Heart left ventricle (tissue), 16 donors: ENCODE data around the gene SNN. TPM values are rescaled to one million over a fixed set of nuclear protein-coding genes. Genes with fewer than 3 reads are reported as not detected.
A peak's percentile ranks its signal among the peaks of the same experiment; 100 is the strongest.

ENCODE experiments used
- ATAC-seq, 4 donors: fragments of 200-7000 bp; cut with Tn5 transposase; one replicate each; pipeline ENCODE4 v1.9.1; 2020 to 2022; ENCODE audit warnings: moderate library complexity in 4 of 4, mild to moderate bottlenecking in 3 of 4, moderate number of reproducible peaks in 1 of 4
- DNase-seq, 5 donors: peaks; one replicate each; pipeline ENCODE4 v3.0.0-alpha.2; 2020
- H3K27ac ChIP-seq, 12 donors: fragments of 200-600 bp; sonication (generic) in 4 of 12; one replicate each; pipeline versions ENCODE4 v1.5.0 to v1.8.0; 2016 to 2022; ENCODE audit warnings: mild to moderate bottlenecking in 2 of 12
- H3K27me3 ChIP-seq, 9 donors: fragments of 200-600 bp; sonication (generic) in 2 of 9; one replicate each; pipeline versions ENCODE4 v1.5.1 to v1.8.0; 2016 to 2022; ENCODE audit warnings: mild to moderate bottlenecking in 3 of 9
- H3K36me3 ChIP-seq, 9 donors: fragments of 200-600 bp; sonication (generic) in 2 of 9; one replicate each; pipeline versions ENCODE4 v1.5.0 to v1.8.0; 2018 to 2022; ENCODE audit warnings: mild to moderate bottlenecking in 2 of 9
- H3K4me1 ChIP-seq, 12 donors: fragments of 200-600 bp; sonication (generic) in 4 of 12; one replicate each; pipeline versions ENCODE4 v1.5.0 to v1.8.0; 2016 to 2022; ENCODE audit warnings: mild to moderate bottlenecking in 3 of 12
- H3K4me3 ChIP-seq, 12 donors: fragments of 200-600 bp; sonication (generic) in 4 of 12; one replicate each; pipeline versions ENCODE4 v1.5.0 to v1.8.0; 2017 to 2022; ENCODE audit warnings: mild to moderate bottlenecking in 9 of 12, moderate library complexity in 4 of 12
- H3K9me3 ChIP-seq, 12 donors: fragments of 200-600 bp; sonication (generic) in 4 of 12; one replicate each; pipeline versions ENCODE4 v1.5.0 to v1.8.0; 2016 to 2022; ENCODE audit warnings: mild to moderate bottlenecking in 1 of 12
- POLR2A ChIP-seq, 2 donors: fragments of 450-650 bp; IDR thresholded peaks; one replicate each; pipeline ENCODE4 v1.6.1; 2017; ENCODE audit warnings: antibody characterized with exemption in 2 of 2, mild to moderate bottlenecking in 2 of 2, moderate library complexity in 2 of 2
- WGBS, 4 donors: extraction: QIAGEN DNeasy Blood & Tissue Kit in 2 of 4; methylation state at CpG; one replicate each; pipeline versions ENCODE4 v1.1.5 to v1.1.7; 2013 to 2018; 5-methylcytosine and 5-hydroxymethylcytosine counted together
- intact Hi-C, 10 donors: fragments of 100-400 bp; cut with DNase I; formaldehyde crosslinking; loops; one replicate each; pipeline versions ENCODE4 v1.11.1 to v1.14.2; 2022
- polyA plus RNA-seq, 2 donors: library from polyadenylated mRNA; stranded (reverse); fragments of 200-250 nt; gene quantifications; one replicate each; pipeline ENCODE4 v1.2.3, GENCODE V29; 2013
- total RNA-seq, 9 donors: library from RNA; depleted of rRNA in 2 of 9; stranded (reverse); fragments of >200 nt in 2 of 9; fragmentation: NEBNext Ultra II Directional in 3 of 9; extraction: Animal tissue kit (Norgen Biotek cat#: 25700) in 3 of 9; gene quantifications; one replicate each; pipeline versions ENCODE4 v1.1.0 to v1.2.4, GENCODE V29; 2016 to 2023
- TF ChIP-seq, protein P1 (sequence below), 12 donors: fragments of 200-600 bp; sonication (generic) in 4 of 12; IDR thresholded peaks; one replicate each; pipeline versions ENCODE4 v1.5.0 to v1.8.0; 2018 to 2022; ENCODE audit warnings: antibody characterized with exemption in 12 of 12, mild to moderate bottlenecking in 5 of 12
- donor health status: ischemic (EF 13 %, LVEDD 7.1; RV severe dilation, severe dysfunction).
- donor health status: healthy with polysubstance abuse.
- donor health status: DM: no; HTN: yes; CAD: no.
- donor health status: DM: no; HTN: no; CAD: no.
- donor health status: ischemic (EF 25% LVEDD 6.9; RV normal size, moderate dysfunction).
- donor health status: ischemic (EF 25% LVEDD 5.7; RV mildly dilated, moderate dysfunction).
- donor health status: healthy.
- donor health status: DM: yes; HTN: yes; CAD: no.
- donor health status: ischemic (EF 35%, LVEDD 5.7; RV mildly dilated, moderate dysfunction).
- donor health status: nonischemic (EF 11% LVEDD 7.7; RV severe dilation, severe dysfunction).
- donor health status: DM: yes; HTN: yes; CAD: no.
- donor health status: PGD.
- donor health status: ischemic (EF 29% LVEDD 5.4; RV normal size, mild dysfunction).
- donor health status: nonischemic (EF 23%, LVEDD 6.1; RV moderate dilation, normal function).

The SNN gene
- total and polyA plus RNA-seq, 11 donors = 12.5 to 60.0 (median 36.4) TPM

DNA sequence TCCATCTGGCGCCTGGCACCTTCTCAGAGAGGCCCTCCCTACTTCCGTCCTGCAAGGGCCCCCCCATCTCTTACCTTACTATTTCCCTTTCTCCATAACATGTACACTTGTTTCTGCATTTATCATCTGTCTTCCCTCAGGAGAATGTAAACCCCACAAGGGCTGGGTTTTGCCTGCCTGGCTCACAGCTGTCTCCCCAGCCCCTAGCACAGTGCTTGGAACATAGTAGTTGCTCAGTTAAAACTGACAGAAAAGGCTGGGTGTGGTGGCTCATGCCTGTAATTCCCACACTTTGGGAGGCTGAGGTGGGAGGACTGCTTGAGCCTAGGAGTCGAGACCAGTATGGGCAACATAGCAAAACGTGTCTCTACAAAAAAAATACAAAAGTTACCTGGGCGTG, 5.7 kb upstream of the SNN start:
- intact Hi-C loops = loop anchor here in 1 of 10 donors (10.0 kb wide), 1 partner anchor 132 kb away; the partner anchor contains the start of gene ZC3H7A

DNA sequence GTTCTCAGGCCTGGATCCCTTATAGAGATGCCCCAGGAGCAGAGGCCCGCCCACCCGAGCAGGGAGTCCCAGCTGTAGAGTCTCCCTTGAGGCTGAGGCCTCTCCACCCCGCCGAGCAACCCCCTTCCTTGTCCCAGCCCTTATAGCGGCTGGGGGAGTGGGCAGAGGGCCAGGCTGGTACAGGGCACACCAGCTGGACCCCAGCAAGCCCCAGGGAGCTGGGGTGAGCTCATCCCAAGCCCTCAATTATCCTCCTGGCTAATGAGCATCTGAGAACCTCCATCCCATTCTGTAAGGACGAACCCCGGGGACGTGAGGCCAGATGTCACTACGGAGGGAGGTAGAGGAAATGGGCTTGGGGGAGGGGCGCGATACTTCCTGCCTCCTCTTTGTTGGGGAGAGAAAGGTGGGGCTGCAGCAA, 3.2 kb upstream of the SNN start:
- 21 to 52% (median 32%) methylated on average over 9 to 11 of the region's 11 CpGs for WGBS, 4 donors
- Histone ChIP-seq H3K4me3 (no peak overlapping the region), H3K27ac (peak overlapping the region in 1 of 12 donors; percentile 2), H3K27me3 (no peaks in the 10 kb centered on the region), H3K4me1 (peaks cover 0 to 35% (median 18%) of the 10 kb centered on the region in 12 donors), H3K36me3 (no peaks in the 10 kb centered on the region), H3K9me3 (no peaks in the 10 kb centered on the region)
- intact Hi-C loops = loop anchor here in 2 of 10 donors (5.0 to 10.0 kb wide), 2 partner anchors 47 to 130 kb away; partner anchors contain the start of gene ZC3H7A (in 1 of the 2)
- TF ChIP-seq, protein P1, sequence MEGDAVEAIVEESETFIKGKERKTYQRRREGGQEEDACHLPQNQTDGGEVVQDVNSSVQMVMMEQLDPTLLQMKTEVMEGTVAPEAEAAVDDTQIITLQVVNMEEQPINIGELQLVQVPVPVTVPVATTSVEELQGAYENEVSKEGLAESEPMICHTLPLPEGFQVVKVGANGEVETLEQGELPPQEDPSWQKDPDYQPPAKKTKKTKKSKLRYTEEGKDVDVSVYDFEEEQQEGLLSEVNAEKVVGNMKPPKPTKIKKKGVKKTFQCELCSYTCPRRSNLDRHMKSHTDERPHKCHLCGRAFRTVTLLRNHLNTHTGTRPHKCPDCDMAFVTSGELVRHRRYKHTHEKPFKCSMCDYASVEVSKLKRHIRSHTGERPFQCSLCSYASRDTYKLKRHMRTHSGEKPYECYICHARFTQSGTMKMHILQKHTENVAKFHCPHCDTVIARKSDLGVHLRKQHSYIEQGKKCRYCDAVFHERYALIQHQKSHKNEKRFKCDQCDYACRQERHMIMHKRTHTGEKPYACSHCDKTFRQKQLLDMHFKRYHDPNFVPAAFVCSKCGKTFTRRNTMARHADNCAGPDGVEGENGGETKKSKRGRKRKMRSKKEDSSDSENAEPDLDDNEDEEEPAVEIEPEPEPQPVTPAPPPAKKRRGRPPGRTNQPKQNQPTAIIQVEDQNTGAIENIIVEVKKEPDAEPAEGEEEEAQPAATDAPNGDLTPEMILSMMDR (IDR thresholded peaks at IDR 0.05) = no peak
- no peak for TF ChIP-seq POLR2A (IDR thresholded peaks at IDR 0.05)
- DNase-seq = peak in 1 of 5 donors; percentile 56
- ATAC-seq = no peak

More for the DNA sequence above, 5.7 kb upstream of the SNN start:
- no peaks in the 10 kb centered on the region for H3K9me3 ChIP-seq
- no peak for DNase-seq
- no peak overlapping the region for H3K4me3 ChIP-seq
- no peak for ATAC-seq
- H3K27me3 ChIP-seq = no peaks in the 10 kb centered on the region
- WGBS, 4 donors = 90 to 94% (median 92%) methylated on average over 5 of the region's 5 CpGs
- H3K4me1 ChIP-seq = peaks cover 0 to 28% (median 8%) of the 10 kb centered on the region in 12 donors
- H3K36me3 ChIP-seq = no peaks in the 10 kb centered on the region
- TF ChIP-seq POLR2A (IDR thresholded peaks at IDR 0.05) = no peak
- TF ChIP-seq, protein P1 (IDR thresholded peaks at IDR 0.05) = no peak
- H3K27ac ChIP-seq = no peak overlapping the region

DNA sequence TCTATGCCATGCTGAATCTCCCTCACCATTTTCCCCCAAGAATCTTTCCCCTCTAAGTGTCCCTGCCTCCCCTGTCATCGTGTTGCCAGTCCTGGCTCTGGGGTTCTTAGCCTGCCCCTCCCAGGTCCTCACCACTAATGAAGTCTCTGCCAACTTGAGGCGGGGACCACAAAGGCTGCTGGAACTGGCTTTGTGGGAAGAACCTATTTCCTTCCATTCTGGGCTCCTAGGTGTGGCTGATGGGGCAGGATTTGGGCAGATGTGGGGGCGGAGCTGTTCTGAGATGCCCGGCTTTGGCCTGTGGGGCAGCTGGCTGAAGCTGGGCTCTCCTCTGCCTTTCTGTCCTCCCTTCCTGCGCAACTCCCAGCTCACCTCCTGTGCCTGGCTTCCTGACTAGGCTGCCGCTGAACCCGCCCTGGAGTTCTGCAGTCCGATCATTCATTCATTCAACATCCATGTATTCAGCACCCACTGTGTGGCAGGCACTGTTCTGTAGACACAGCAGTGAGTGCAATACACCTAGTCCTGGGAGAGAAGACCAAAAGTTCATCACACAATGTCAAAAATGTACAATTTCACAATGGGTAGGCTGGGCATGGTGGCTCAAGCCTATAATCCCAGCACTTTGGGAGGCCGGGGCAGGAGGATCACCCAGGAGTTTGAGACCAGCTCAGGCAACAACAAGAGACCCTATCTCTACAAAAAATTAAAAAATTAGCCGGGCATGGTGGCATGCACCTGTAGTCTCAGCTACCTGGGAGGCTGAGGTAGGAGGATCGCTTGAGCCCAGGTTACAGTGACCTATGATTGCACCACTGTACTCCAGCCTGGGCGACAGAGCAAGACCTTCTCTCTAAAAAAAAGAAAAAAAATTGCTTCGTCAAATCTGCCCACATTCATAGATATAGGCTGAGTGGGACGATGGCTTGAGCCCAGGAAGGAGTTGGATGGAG, 1.9 kb upstream of the SNN start:
- intact Hi-C loops = loop anchor here in 2 of 10 donors (5.0 to 10.0 kb wide), 2 partner anchors 46 to 128 kb away; partner anchors contain the start of gene ZC3H7A (in 1 of the 2)
- DNase-seq (no peak), ATAC-seq (no peak)
- no peak for TF ChIP-seq POLR2A (IDR thresholded peaks at IDR 0.05)
- H3K4me3 ChIP-seq = no peak overlapping the region
- H3K4me1 ChIP-seq = peaks cover 0 to 48% (median 31%) of the 10 kb centered on the region in 12 donors
- H3K27ac ChIP-seq = no peak overlapping the region
- H3K36me3 ChIP-seq = no peaks in the 10 kb centered on the region
- no peaks in the 10 kb centered on the region for H3K27me3 ChIP-seq
- 80 to 90% (median 81%) methylated on average over 14 of the region's 14 CpGs for WGBS, 4 donors
- H3K9me3 ChIP-seq = no peaks in the 10 kb centered on the region

DNA sequence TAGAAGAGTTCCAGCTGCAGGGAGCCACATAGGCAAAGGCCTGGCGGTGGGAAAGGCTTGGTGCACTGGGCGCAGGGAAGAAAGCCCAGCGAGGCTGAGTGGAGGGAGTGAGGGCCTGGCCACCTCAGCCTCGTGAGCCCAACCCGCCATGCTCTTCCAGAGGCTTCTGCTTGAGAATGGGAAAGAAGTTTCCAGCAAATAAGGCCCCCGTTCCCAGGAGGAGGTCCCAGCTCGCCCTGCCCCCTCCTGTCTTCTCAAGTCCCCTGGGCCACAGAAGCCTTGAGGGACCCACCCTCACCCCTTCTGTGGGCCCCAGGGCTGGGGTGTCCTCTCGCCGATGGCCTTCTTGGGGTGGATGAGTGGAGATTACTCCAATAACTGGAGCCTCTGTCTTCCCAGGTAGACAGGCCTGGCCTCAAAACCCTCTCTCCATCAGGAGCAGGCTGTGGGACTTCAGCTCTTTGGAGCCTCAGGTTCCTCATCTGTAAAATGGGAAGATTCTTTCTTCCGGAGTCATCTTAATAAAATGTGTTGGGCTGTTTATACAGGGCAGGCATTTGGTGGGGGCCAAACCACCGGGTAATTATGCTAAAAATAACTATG, 933 bp upstream of the SNN start:
- Histone ChIP-seq H3K27ac (peak overlapping the region in 7 of 12 donors; percentile 19 to 77 (median 66)), H3K36me3 (no peaks in the 10 kb centered on the region), H3K4me1 (peaks cover 0 to 57% (median 40%) of the 10 kb centered on the region in 12 donors), H3K27me3 (no peaks in the 10 kb centered on the region), H3K4me3 (peak overlapping the region in 6 of 12 donors; percentile 53 to 79 (median 66)), H3K9me3 (no peaks in the 10 kb centered on the region)
- no peak for TF ChIP-seq POLR2A (IDR thresholded peaks at IDR 0.05)
- TF ChIP-seq, protein P1 (IDR thresholded peaks at IDR 0.05) = no peak
- no peak for DNase-seq
- 81 to 87% (median 85%) methylated on average over 9 to 11 of the region's 11 CpGs for WGBS, 4 donors
- no peak for ATAC-seq
- intact Hi-C loops = loop anchor here in 2 of 10 donors (5.0 to 10.0 kb wide), 2 partner anchors 45 to 127 kb away; partner anchors contain the start of gene ZC3H7A (in 1 of the 2)
